ENCODE data around the gene PSMB3.
A peak's percentile ranks its signal among the peaks of the same experiment; 100 is the strongest.

PSMB3 gene

GRCh38 chr17:38752308-38753070, at the start of gene PSMB3:
Gene PSMB3, plus strand, starts transcription at chr17:38752741. Its CDS starts 86 bp downstream, at chr17:38752827.
- Histone ChIP-seq H3K4me3 (peak within 1 kb of the TSS; percentile 84), H3K27ac (peak within 1 kb of the TSS; percentile 77 to 90)
- TF ChIP-seq CTCF (IDR thresholded peaks at IDR 0.05): no peak
- DNase-seq (ENCODE audit: low spot score): peak; percentile 99

DNA sequence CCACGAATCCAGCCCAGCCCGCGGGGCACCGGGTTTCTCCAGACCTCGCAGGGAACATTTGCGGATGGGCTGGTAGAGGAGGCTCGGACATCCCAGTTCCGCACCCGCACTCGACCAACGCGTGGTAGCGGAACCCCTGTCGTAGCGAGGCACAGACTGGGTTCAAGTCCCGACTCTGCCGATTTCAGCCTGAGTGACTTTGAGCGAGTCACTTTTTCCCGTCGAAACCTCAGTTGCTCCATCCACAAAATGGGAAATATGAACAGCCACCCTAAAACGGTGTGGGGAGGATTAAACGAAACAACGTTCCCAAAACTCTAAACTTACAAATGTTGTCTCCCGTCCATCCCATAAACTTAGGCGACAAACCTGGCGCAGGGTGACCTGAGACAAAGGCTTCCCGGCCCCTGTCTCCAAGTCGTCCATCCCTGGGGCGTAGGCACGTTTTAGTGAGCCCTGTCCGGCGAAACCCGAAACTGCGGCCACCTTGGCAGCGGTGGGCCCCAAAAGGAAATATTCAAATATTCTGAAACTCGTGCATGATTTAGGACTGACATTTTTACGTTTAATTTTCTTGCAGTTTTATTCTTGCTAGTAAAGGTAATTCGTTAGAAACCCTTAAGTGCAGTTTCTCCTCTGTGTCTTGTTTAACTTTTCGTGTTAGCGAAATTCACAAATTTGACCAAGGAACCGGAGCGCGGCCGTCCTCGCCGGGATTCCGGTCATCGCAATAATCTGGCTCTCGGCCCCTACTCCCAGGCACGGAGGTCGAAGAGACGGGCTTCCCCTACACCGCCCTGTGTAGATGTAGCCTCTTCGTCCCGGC, 49.4 kb upstream of the PSMB3 start:
- no peak for TF ChIP-seq CTCF (IDR thresholded peaks at IDR 0.05)
- DNase-seq (ENCODE audit: low spot score): no peak

GRCh38 chr17:38703742-38704605, 48.6 kb upstream of the PSMB3 start:
- Histone ChIP-seq H3K27ac (peak overlapping the region; percentile 70 to 97), H3K4me3 (peak overlapping the region; percentile 92)
- no peak for TF ChIP-seq CTCF (IDR thresholded peaks at IDR 0.05)
- peak; percentile 83 for DNase-seq (ENCODE audit: low spot score)

More for the DNA sequence above, 49.4 kb upstream of the PSMB3 start:
- Histone ChIP-seq H3K27ac (peak overlapping the region; percentile 70 to 97), H3K4me3 (peak overlapping the region; percentile 92)

DNA sequence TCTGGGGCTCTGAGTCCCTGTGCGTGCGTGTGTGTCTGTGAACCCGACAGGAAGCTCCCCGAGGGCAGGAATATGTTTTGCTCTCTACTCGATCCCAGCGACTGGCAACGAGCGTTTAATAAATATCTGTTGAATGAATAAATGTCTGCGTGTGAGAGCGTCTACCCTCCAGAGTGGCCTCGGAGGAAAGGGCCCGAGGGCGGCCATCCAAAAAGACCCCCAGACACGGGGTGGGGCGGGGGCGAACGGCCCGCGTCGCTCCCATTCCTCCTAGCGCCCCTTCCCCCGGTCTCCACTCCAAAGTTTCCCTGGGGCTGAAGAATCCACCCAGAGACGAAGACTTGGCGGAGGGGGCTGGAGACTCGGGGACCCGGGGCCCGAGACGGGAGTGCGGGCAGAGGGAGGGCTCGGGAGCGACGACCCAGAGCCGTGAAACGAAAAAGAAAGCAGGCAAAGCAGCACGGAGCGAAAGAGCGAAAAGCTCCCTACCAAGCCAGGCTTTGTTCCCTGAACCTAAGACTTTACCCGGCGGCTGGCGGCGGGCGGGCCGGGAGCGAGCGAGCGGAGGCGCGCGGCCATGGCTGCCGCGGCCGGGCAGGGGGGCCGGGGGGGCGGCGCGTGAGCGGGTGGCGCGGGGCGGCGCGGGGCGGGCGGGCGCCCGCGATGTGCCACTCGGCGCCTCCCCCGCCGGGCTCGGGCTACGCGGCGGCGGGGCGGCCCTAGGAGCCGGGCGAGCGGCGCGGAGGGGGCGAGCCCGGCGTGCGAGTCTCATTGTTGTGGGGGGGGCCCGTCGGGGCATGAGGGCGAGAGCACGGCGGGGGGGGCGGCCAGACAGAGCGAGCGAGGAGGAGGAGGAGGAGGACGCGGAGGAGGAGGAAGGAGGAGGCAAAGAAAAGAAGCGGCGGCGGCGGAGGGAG, 47.7 kb upstream of the PSMB3 start, which contains the start of gene MLLT6:
Gene MLLT6 (plus strand): TSS at position 668 of the 917 bp plus-strand sequence. CDS start 360 bp downstream, outside the sequence.
- DNase-seq (ENCODE audit: low spot score): peak; percentile 87
- Histone ChIP-seq H3K4me3 (peak within 1 kb of the TSS; percentile 92), H3K27ac (peak within 1 kb of the TSS; percentile 90 to 97)
- no peak for TF ChIP-seq CTCF (IDR thresholded peaks at IDR 0.05)

DNA sequence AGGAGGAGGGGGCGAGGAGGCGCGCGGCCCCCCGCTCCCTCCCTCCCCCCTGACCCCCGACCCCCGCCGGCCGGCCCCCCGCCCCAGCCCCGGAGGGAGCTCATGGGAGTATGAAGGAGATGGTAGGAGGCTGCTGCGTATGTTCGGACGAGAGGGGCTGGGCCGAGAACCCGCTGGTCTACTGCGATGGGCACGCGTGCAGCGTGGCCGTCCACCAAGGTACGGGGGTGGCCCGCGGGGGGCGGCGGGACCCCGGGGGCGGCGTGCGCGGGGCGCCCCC, 47.1 kb upstream of the PSMB3 start:
- no peak for DNase-seq (ENCODE audit: low spot score)
- Histone ChIP-seq H3K4me3 (peak overlapping the region; percentile 92), H3K27ac (peak overlapping the region; percentile 90 to 97)
- no peak for TF ChIP-seq CTCF (IDR thresholded peaks at IDR 0.05)

All from coronary artery (tissue), 2 donors.